HG03354 (cell line): ENCODE measurements around the gene FZD1.

Experiments
- ATAC-seq: cut with Tn5 transposase; IDR thresholded peaks from one replicate; pipeline ENCODE4 v1.9.1; 2021; ENCODE audit warnings: mild to moderate bottlenecking; ENCODE audit not compliant: unreplicated experiment, poor library complexity, severe bottlenecking

FZD1 gene

GRCh38 chr7:91263384-91264045, 718 bp upstream of the FZD1 start:
- ATAC-seq: no peak

- peak; percentile 46 for ATAC-seq
Measured at GRCh38 chr7:91264924-91265681, 870 bp downstream of the FZD1 start.

GRCh38 chr7:91265693-91266066, 1.4 kb downstream of the FZD1 start:
- ATAC-seq: no peak

- ATAC-seq: no peak
Measured at GRCh38 chr7:91266067-91266688, 1.9 kb downstream of the FZD1 start.

GRCh38 chr7:91266689-91267090, 2.5 kb downstream of the FZD1 start:
- no peak for ATAC-seq

GRCh38 chr7:91267171-91267955, 3.1 kb downstream of the FZD1 start:
- ATAC-seq: no peak

- no peak for ATAC-seq
Measured at GRCh38 chr7:91270372-91270771, 6.1 kb downstream of the FZD1 start.

- ATAC-seq: peak; percentile 90
Measured at GRCh38 chr7:91276909-91277308, 12.7 kb downstream of the FZD1 start.

- peak; percentile 51 for ATAC-seq
Measured at GRCh38 chr7:91280185-91280584, 16.0 kb downstream of the FZD1 start.

GRCh38 chr7:91280604-91281003, 16.4 kb downstream of the FZD1 start:
- no peak for ATAC-seq

- no peak for ATAC-seq
Measured at GRCh38 chr7:91285696-91286355, 21.6 kb downstream of the FZD1 start.

GRCh38 chr7:91286432-91286831, 22.2 kb downstream of the FZD1 start:
- no peak for ATAC-seq

- ATAC-seq: no peak
Measured at GRCh38 chr7:91287371-91288084, 23.3 kb downstream of the FZD1 start.

- peak; percentile 57 for ATAC-seq
Measured at GRCh38 chr7:91288208-91288824, 24.1 kb downstream of the FZD1 start.

- no peak for ATAC-seq
Measured at GRCh38 chr7:91289633-91290254, 25.5 kb downstream of the FZD1 start.

GRCh38 chr7:91291302-91291701, 27.1 kb downstream of the FZD1 start:
- ATAC-seq: no peak

- ATAC-seq: no peak
Measured at GRCh38 chr7:91291902-91292301, 27.7 kb downstream of the FZD1 start.

- no peak for ATAC-seq
Measured at GRCh38 chr7:91292506-91292905, 28.3 kb downstream of the FZD1 start.
